Stromal cell of bone marrow (primary cell): ENCODE results near the gene MUCL1.

ENCODE experiments used
- DNase-seq: peaks from one replicate; pipeline ENCODE4 v3.0.0-alpha.2; 2012; ENCODE audit warnings: low read depth

MUCL1 gene

GRCh38 chr12:54891717-54892478 is 37.6 kb downstream of the MUCL1 start:
- peak; percentile 10 for DNase-seq
